AG09319 (cell line): ENCODE results near the gene MROH7.

Experiments used
- DNase-seq: peaks from one replicate; pipeline ENCODE4 v3.0.0-alpha.2; 2010; ENCODE audit warnings: low read depth; ENCODE audit errors: extremely low read depth
- TF ChIP-seq, protein P1 (sequence below): IDR thresholded peaks from 2 replicates; pipeline ENCODE4 v1.5.1; 2011; ENCODE audit warnings: low read depth, mild to moderate bottlenecking, inconsistent platforms, low read length, moderate library complexity

Gene MROH7

DNA sequence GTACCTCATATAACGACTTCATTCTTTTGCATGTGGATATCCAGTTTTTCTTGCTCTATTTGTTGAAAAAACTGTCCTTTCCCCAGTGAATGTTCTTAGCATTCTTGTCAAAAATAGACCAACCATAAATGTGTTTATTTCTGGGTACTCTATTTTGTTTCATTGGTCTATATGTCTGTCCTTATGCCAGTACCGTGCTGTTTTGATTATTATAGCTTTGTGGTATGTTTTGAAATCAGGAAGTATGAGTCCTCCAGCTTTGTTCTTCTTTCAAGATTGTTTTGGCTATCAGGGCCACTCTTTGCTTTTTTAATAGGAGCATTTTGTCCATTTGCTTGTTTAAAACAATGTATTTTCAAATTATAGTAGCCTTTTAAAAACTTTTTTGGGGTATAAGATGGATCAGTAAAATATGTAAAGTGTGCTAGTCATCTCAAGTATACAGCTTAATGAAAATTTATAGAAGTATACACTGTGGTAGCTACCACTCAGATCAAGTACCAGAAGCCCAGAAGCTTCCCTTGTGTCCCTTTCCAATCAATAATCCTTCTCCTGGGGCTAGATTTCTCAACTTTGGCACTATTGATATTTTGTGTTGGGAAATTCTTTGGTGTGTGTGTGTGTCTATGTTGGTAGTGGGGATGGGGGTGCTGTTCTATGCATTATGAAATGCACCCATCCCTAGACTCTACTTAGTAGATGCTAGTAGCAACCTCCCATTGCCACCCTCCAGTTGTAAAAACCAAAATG is 16.8 kb downstream of the MROH7 start:
- TF ChIP-seq, protein P1, sequence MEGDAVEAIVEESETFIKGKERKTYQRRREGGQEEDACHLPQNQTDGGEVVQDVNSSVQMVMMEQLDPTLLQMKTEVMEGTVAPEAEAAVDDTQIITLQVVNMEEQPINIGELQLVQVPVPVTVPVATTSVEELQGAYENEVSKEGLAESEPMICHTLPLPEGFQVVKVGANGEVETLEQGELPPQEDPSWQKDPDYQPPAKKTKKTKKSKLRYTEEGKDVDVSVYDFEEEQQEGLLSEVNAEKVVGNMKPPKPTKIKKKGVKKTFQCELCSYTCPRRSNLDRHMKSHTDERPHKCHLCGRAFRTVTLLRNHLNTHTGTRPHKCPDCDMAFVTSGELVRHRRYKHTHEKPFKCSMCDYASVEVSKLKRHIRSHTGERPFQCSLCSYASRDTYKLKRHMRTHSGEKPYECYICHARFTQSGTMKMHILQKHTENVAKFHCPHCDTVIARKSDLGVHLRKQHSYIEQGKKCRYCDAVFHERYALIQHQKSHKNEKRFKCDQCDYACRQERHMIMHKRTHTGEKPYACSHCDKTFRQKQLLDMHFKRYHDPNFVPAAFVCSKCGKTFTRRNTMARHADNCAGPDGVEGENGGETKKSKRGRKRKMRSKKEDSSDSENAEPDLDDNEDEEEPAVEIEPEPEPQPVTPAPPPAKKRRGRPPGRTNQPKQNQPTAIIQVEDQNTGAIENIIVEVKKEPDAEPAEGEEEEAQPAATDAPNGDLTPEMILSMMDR = no peak
- DNase-seq = no peak

DNA sequence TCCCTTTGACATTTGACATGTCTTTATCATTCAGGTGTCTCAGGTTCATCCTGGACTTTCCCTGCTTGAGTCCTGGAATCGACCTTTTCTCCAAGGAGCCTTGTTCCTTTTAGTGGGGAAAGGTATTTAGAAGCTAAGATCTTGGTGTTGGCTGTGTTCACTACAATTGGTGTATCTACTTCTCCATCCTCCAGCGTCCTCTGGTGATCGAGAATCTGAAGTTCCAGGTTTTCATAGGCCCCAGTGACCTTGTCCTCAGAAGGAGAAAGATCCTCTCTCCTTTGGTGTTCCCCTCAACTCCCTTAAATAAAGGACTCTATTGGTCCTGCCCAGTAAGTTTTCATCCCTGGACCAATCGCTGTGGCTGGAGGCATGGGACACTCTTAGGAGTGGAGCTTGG is 22.1 kb downstream of the MROH7 start:
- TF ChIP-seq, protein P1 = no peak
- DNase-seq = no peak

DNA sequence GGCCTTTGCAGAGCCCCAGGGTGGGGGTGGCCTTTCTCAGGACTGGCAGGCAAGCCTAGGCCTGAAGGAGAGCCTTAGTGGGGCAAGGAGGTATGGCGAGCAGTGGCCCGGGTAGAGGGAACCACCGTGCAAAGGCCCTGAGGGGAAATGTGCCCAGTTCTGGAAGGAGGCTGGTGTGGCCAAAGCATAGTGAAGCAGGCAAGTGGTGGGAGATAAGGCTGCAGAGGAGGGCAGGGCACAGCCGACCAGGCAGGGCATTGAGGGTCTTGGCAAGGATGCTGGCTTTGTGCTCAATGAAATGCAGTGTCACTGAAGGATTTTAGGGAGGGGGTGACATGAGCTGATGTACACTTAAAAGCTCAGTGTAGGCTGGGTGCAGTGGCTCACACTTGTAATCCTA is 22.8 kb downstream of the MROH7 start:
- no peak for DNase-seq
- TF ChIP-seq, protein P1 = no peak

DNA sequence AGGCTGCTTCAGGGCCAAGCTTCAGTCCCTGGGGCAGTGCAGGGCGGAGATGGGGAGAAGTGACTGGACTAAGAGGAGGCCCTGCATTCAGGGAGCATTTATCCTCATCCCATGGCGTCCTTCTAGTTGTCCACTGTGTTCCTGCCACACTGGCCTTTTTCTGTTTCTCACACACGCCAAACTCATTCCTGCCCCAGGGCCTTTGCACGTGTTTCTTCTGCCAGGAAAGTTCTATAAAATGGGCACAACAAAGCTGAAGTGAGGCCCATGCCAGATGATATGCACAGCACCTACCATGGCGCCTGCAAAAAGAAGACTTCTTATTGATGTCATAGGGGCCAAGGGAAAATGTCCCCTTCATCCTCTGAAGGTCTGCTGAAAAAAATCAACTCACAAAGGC is 24.3 kb downstream of the MROH7 start:
- DNase-seq = no peak
- TF ChIP-seq, protein P1 = no peak

DNA sequence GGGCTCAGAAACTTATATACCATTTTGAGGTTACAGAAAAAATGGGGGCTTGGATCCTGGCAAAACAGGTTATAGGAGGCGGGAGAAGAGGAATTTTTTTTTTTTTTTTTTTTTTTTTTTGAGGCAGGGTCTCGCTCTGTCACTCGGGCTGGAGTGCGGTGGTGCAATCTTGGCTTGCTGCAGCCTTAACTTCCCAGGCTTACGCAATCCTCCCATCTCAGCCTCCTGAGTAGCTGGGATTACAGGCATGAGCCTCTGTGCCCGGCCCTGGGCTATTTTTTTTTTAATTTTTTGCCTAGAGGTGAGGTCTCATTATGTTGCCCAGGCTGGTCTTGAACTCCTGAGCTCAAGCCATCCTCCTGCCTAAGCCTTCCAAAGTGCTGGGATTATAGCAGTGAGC is 24.7 kb downstream of the MROH7 start:
- no peak for DNase-seq
- TF ChIP-seq, protein P1 = no peak

DNA sequence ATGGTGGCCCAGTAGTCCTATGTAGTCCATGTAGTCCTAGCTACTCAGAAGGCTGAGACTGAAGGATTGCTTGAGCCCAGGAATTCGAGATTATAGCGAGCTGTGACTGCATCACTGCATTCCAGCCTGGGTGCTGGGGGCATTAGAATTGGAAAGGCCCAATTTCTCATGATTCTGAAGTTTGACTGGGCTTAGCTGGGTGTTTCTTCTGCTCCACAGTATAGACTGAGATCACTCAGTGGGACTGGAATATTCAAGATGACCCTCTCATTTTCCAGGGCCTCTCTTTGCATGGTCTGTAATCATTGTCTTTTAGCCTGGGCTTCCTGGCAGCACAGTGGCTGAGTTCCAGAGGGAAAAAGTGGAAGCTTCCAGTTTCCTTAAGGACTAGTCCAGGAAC is 26.2 kb downstream of the MROH7 start:
- TF ChIP-seq, protein P1 = no peak
- DNase-seq = no peak

DNA sequence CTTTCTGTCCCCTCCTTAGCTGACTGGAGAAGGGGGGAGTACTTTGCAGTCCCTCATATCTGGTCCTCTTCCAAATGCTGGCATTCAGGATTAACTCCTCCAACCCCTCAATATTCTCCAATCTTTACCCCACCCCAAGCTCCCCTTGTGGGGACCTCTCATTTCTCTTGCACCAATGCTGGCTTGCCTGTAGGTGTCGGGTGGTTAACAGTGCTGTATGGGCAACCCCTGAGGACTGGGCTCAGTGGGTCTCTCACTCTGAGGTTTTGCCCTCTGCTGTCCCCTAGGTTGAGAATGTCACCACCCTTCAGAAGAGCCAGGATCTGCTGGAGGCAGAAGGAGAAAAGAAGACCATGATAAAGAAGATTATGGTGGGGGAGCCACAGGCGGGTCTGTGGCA is 27.0 kb downstream of the MROH7 start:
- no peak for DNase-seq
- TF ChIP-seq, protein P1 = no peak
